ENCODE measurements around the gene ZNF319. TPM values are rescaled to one million over a fixed set of nuclear protein-coding genes. Genes with fewer than 3 reads are reported as not detected.

The ZNF319 gene
- total and polyA plus RNA-seq, 7 donors, result 2.0 to 8.8 (median 6.6) TPM

- ATAC-seq (no peak), DNase-seq (no peak)
- intact Hi-C loops (cut with DNase I), result no loop called here
- no peak for TF ChIP-seq CTCF (IDR thresholded peaks at IDR 0.05)
- Histone ChIP-seq H3K4me3 (no peak overlapping the region), H3K36me3 (ENCODE audit: insufficient read depth in 1 of 2, low read depth in 1 of 2) (no peaks in the 10 kb centered on the region), H3K4me1 (no peaks in the 10 kb centered on the region), H3K9me3 (no peaks in the 10 kb centered on the region), H3K27ac (no peak overlapping the region), H3K27me3 (ENCODE audit: insufficient read depth in 3 of 3, low read length in 2 of 3) (no peaks in the 10 kb centered on the region)
- WGBS, 3 donors, result 72 to 77% (median 72%) methylated on average over 9 of the region's 9 CpGs
Measured at GRCh38 chr16:57944970-57945739, 55.3 kb downstream of the ZNF319 start.

Other genes with a start within 250 kb of the ZNF319 start
- gene KIFC3, start 198.2 kb downstream of the ZNF319 start, total RNA-seq, result 10 to 100 TPM in 1 of 4 donors, 1 to 10 TPM in 3; 6.3 to 17.8 (median 7.9) TPM
- 1 to 10 TPM; 3.1 to 7.5 (median 4.3) TPM for gene KIFC3, start 198.2 kb downstream of the ZNF319 start, polyA plus RNA-seq
- not detected for gene CNGB1, start 29.5 kb downstream of the ZNF319 start, total RNA-seq
- not detected for gene CNGB1, start 29.5 kb downstream of the ZNF319 start, polyA plus RNA-seq
- 10 to 100 TPM; 10.1 to 26.0 (median 17.8) TPM for gene USB1, start 735 bp upstream of the ZNF319 start, total RNA-seq
- 10 to 100 TPM; 17.0 to 30.7 (median 28.3) TPM for gene USB1, start 735 bp upstream of the ZNF319 start, polyA plus RNA-seq
- 1 to 10 TPM; 2.5 to 6.5 (median 4.4) TPM for gene MMP15, start 25.1 kb upstream of the ZNF319 start, total RNA-seq
- 1 to 10 TPM; 4.2 to 6.4 (median 5.9) TPM for gene MMP15, start 25.1 kb upstream of the ZNF319 start, polyA plus RNA-seq
- 10 to 100 TPM in 1 of 4 donors, 1 to 10 TPM in 3; 5.6 to 11.5 (median 8.6) TPM for gene CFAP20, start 128.7 kb upstream of the ZNF319 start, total RNA-seq
- 10 to 100 TPM in 2 of 3 donors, 1 to 10 TPM in 1; 7.0 to 22.0 (median 15.4) TPM for gene CFAP20, start 128.7 kb upstream of the ZNF319 start, polyA plus RNA-seq
- 10 to 100 TPM; 40.7 to 47.0 (median 43.6) TPM for gene CSNK2A2, start 197.4 kb upstream of the ZNF319 start, total RNA-seq
- 10 to 100 TPM; 27.1 to 42.7 (median 32.4) TPM for gene CSNK2A2, start 197.4 kb upstream of the ZNF319 start, polyA plus RNA-seq

Data from psoas muscle (tissue), 8 donors.